ENCODE measurements around the gene MEIS2.

GRCh38 chr15:36925049-36925448 is 175.3 kb downstream of the MEIS2 start:
- no peak for TF ChIP-seq EP300 (conservative IDR thresholded peaks at IDR 0.05; ENCODE audit: poor library complexity, severe bottlenecking)
- TF ChIP-seq EZH2 (IDR thresholded peaks at IDR 0.05; ENCODE audit: borderline replicate concordance, insufficient read depth, low read length, poor library complexity, severe bottlenecking): no peak
- TF ChIP-seq, protein P1, sequence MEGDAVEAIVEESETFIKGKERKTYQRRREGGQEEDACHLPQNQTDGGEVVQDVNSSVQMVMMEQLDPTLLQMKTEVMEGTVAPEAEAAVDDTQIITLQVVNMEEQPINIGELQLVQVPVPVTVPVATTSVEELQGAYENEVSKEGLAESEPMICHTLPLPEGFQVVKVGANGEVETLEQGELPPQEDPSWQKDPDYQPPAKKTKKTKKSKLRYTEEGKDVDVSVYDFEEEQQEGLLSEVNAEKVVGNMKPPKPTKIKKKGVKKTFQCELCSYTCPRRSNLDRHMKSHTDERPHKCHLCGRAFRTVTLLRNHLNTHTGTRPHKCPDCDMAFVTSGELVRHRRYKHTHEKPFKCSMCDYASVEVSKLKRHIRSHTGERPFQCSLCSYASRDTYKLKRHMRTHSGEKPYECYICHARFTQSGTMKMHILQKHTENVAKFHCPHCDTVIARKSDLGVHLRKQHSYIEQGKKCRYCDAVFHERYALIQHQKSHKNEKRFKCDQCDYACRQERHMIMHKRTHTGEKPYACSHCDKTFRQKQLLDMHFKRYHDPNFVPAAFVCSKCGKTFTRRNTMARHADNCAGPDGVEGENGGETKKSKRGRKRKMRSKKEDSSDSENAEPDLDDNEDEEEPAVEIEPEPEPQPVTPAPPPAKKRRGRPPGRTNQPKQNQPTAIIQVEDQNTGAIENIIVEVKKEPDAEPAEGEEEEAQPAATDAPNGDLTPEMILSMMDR (IDR thresholded peaks at IDR 0.05; ENCODE audit: poor library complexity, severe bottlenecking): no peak
